Neural progenitor cell (in vitro differentiated cells): Measurements from ENCODE around the gene JAK2.

Source experiments
- CTCF ChIP-seq: fragments of 200-600 bp; sonication (generic); IDR thresholded peaks from 2 replicates; pipeline ENCODE4 v1.5.1; 2017; ENCODE audit warnings: antibody characterized with exemption, mild to moderate bottlenecking
- EZH2 ChIP-seq: fragments of 200-600 bp; sonication (generic); IDR thresholded peaks from 2 replicates; pipeline ENCODE4 v1.6.1; 2017; ENCODE audit warnings: antibody characterized with exemption, mild to moderate bottlenecking, moderate library complexity
- EZH2phosphoT487 ChIP-seq: fragments of 200-600 bp; sonication (generic); IDR thresholded peaks from 2 replicates; pipeline ENCODE4 v1.6.1; 2017; ENCODE audit warnings: antibody characterized with exemption

- TF ChIP-seq CTCF (no peak), EZH2phosphoT487 (no peak), EZH2 (no peak)
Observed at GRCh38 chr9:4938496-4938895, 46.6 kb upstream of the JAK2 start.
